Astrocyte (in vitro differentiated cells and primary cell): Measurements from ENCODE around the gene PLCG2.

Source experiments
- EZH2 ChIP-seq: IDR thresholded peaks from 2 replicates; pipeline ENCODE4 v1.6.1; 2012; ENCODE audit warnings: mild to moderate bottlenecking, low read length, inconsistent platforms; ENCODE audit not compliant: insufficient read depth
- TF ChIP-seq, protein P1 (sequence below): IDR thresholded peaks from 2 replicates; pipeline ENCODE4 v1.5.1; 2011; ENCODE audit warnings: low read depth, mild to moderate bottlenecking, inconsistent platforms, low read length, moderate library complexity; ENCODE audit not compliant: insufficient read depth

DNA sequence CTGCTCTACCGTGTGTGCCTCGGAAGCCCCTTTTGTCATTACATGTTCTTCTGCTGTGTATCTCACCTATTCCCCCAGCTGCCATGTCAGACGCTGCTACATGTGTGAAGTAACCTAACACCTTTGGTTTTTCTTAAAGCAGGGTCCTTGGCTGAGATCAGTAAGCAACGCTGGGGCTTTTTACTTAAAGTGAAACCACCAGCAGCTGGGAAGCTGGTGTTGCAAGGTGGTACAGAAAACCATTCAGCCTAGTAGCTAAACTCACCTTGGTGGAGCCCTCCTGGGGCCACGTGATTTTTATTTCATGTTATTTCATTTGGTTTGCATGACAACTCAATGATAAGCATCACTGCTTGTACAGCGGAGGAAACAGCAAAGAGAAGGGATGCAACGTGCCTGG is 62.6 kb downstream of the PLCG2 start:
- TF ChIP-seq, protein P1, sequence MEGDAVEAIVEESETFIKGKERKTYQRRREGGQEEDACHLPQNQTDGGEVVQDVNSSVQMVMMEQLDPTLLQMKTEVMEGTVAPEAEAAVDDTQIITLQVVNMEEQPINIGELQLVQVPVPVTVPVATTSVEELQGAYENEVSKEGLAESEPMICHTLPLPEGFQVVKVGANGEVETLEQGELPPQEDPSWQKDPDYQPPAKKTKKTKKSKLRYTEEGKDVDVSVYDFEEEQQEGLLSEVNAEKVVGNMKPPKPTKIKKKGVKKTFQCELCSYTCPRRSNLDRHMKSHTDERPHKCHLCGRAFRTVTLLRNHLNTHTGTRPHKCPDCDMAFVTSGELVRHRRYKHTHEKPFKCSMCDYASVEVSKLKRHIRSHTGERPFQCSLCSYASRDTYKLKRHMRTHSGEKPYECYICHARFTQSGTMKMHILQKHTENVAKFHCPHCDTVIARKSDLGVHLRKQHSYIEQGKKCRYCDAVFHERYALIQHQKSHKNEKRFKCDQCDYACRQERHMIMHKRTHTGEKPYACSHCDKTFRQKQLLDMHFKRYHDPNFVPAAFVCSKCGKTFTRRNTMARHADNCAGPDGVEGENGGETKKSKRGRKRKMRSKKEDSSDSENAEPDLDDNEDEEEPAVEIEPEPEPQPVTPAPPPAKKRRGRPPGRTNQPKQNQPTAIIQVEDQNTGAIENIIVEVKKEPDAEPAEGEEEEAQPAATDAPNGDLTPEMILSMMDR, result no peak
- no peak for TF ChIP-seq EZH2
